Heart right ventricle (tissue), 16 donors: ENCODE measurements around the gene CHPF2. TPM values are rescaled to one million over a fixed set of nuclear protein-coding genes. Genes with fewer than 3 reads are reported as not detected.

Experiments
- ATAC-seq, 8 donors: fragments of 200-7000 bp; cut with Tn5 transposase; one replicate each; pipeline ENCODE4 v1.9.1; 2020; ENCODE audit warnings: mild to moderate bottlenecking in 8 of 8, moderate library complexity in 8 of 8, moderate number of reproducible peaks in 1 of 8
- DNase-seq, 2 donors: peaks; one replicate each; pipeline ENCODE4 v3.0.0-alpha.2; 2020
- H3K27ac ChIP-seq, 10 donors: fragments of 200-600 bp; sonication (generic) in 2 of 10; one replicate each; pipeline versions ENCODE4 v1.5.0 to v1.8.0; 2020 to 2022; ENCODE audit warnings: mild to moderate bottlenecking in 3 of 10
- H3K27me3 ChIP-seq, 7 donors: fragments of 200-600 bp; one replicate each; pipeline ENCODE4 v1.8.0; 2021 to 2022; ENCODE audit warnings: mild to moderate bottlenecking in 2 of 7
- H3K36me3 ChIP-seq, 9 donors: fragments of 200-600 bp; sonication (generic) in 1 of 9; one replicate each; pipeline versions ENCODE4 v1.5.0 to v1.8.0; 2020 to 2022; ENCODE audit warnings: mild to moderate bottlenecking in 2 of 9
- H3K4me1 ChIP-seq, 9 donors: fragments of 200-600 bp; sonication (generic) in 1 of 9; one replicate each; pipeline versions ENCODE4 v1.5.0 to v1.8.0; 2020 to 2022; ENCODE audit warnings: mild to moderate bottlenecking in 4 of 9
- H3K4me3 ChIP-seq, 10 donors: fragments of 200-600 bp; sonication (generic) in 2 of 10; one replicate each; pipeline versions ENCODE4 v1.5.0 to v1.8.0; 2020 to 2022; ENCODE audit warnings: mild to moderate bottlenecking in 7 of 10, moderate library complexity in 2 of 10
- H3K9me3 ChIP-seq, 11 donors: fragments of 200-600 bp in 10 of 11; sonication (generic) in 2 of 11; one replicate each; pipeline versions ENCODE4 v1.5.0 to v1.8.0; 2013 to 2022; ENCODE audit warnings: mild to moderate bottlenecking in 2 of 11, control low read depth in 1 of 11, moderate library complexity in 1 of 11
- CTCF ChIP-seq, 9 donors: fragments of 200-600 bp; sonication (generic) in 2 of 9; IDR thresholded peaks; one replicate each; pipeline versions ENCODE4 v1.5.0 to v1.8.0; 2021 to 2022; ENCODE audit warnings: antibody characterized with exemption in 9 of 9, mild to moderate bottlenecking in 5 of 9, moderate library complexity in 1 of 9
- WGBS, 2 donors: extraction: QIAGEN DNeasy Blood & Tissue Kit; methylation state at CpG; one replicate each; pipeline ENCODE4 v1.1.7; 2013; ENCODE audit warnings: inconsistent platforms in 1 of 2; 5-methylcytosine and 5-hydroxymethylcytosine counted together
- intact Hi-C, 10 donors: fragments of 100-400 bp; cut with DNase I; formaldehyde crosslinking; loops; one replicate each; pipeline versions ENCODE4 v1.11.1 to v1.14.2; 2022
- polyA plus RNA-seq, 2 donors: library from polyadenylated mRNA; stranded (reverse); fragments of 200-250 nt; gene quantifications; one replicate each; pipeline ENCODE4 v1.2.3, GENCODE V29; 2013
- total RNA-seq, 10 donors: library from RNA; stranded (reverse); fragmentation: NEBNext Ultra II Directional in 3 of 10; extraction: Animal tissue kit (Norgen Biotek cat#: 25700) in 3 of 10; gene quantifications; one replicate each; pipeline versions ENCODE4 v1.2.1 to v1.2.4, GENCODE V29; 2021 to 2023
- donor health status: Arrhythmogenic right ventricular cardiomyopathy.
- donor health status: ischemic (EF 13 %, LVEDD 7.1; RV severe dilation, severe dysfunction).
- donor health status: healthy with polysubstance abuse.
- donor health status: DM: no; HTN: yes; CAD: no.
- donor health status: DM: no; HTN: no; CAD: no.
- donor health status: ischemic (EF 25% LVEDD 6.9; RV normal size, moderate dysfunction).
- donor health status: ischemic (EF 25% LVEDD 5.7; RV mildly dilated, moderate dysfunction).
- donor health status: healthy.
- donor health status: DM: yes; HTN: yes; CAD: no.
- donor health status: Ischemic cardiomyopathy.
- donor health status: ischemic (EF 35%, LVEDD 5.7; RV mildly dilated, moderate dysfunction).
- donor health status: nonischemic (EF 11% LVEDD 7.7; RV severe dilation, severe dysfunction).
- donor health status: DM: yes; HTN: yes; CAD: no.
- donor health status: PGD.
- donor health status: ischemic (EF 29% LVEDD 5.4; RV normal size, mild dysfunction).
- donor health status: nonischemic (EF 23%, LVEDD 6.1; RV moderate dilation, normal function).

The CHPF2 gene
- total and polyA plus RNA-seq, 12 donors = 12.1 to 22.4 (median 18.5) TPM

DNA sequence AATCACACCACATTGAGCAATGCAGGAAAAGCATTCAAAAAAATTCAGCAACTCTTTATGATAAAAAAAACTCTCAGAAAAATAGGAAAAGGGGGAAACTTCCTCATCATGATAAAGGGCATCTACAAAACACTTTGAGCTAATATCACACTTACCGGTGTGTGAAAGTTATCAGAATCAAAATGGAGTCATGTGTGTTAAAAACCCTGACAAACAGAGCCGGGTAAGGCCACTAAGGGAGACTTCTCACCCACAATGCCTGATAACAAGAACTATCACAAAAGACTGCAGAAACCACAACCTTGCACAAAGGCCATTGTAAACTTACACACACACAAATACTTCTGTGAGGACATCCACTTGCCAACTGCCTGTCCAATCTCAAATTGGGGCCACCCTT is 51.0 kb downstream of the CHPF2 start:
- no peaks in the 10 kb centered on the region for H3K36me3 ChIP-seq
- ATAC-seq (no peak), DNase-seq (no peak)
- intact Hi-C loops = no loop called here
- H3K9me3 ChIP-seq = no peaks in the 10 kb centered on the region
- no peak for TF ChIP-seq CTCF (IDR thresholded peaks at IDR 0.05)
- no peak overlapping the region for H3K4me3 ChIP-seq
- 74 to 85% methylated on average over 2 of the region's 2 CpGs for WGBS, 2 donors
- H3K4me1 ChIP-seq = no peaks in the 10 kb centered on the region
- H3K27ac ChIP-seq = no peak overlapping the region
- H3K27me3 ChIP-seq = peaks cover 0 to 52% (median 35%) of the 10 kb centered on the region in 7 donors

GRCh38 chr7:151286148-151286547 is 53.9 kb downstream of the CHPF2 start:
- H3K4me1 ChIP-seq = no peaks in the 10 kb centered on the region
- peaks cover 0 to 35% (median 24%) of the 10 kb centered on the region in 7 donors for H3K27me3 ChIP-seq
- no peak for DNase-seq
- H3K4me3 ChIP-seq = no peak overlapping the region
- H3K36me3 ChIP-seq = no peaks in the 10 kb centered on the region
- H3K9me3 ChIP-seq = no peaks in the 10 kb centered on the region
- intact Hi-C loops = no loop called here
- no peak for ATAC-seq
- 58 to 67% methylated on average over 2 of the region's 2 CpGs for WGBS, 2 donors
- no peak overlapping the region for H3K27ac ChIP-seq
- no peak for TF ChIP-seq CTCF (IDR thresholded peaks at IDR 0.05)

Other genes with a start within 250 kb of the CHPF2 start
- gene NOS3, start 241.5 kb upstream of the CHPF2 start, total RNA-seq = 10 to 100 TPM in 9 of 10 donors, 1 to 10 TPM in 1; 10.0 to 53.3 (median 13.3) TPM
- 10 to 100 TPM; 11.1 to 25.5 TPM for gene NOS3, start 241.5 kb upstream of the CHPF2 start, polyA plus RNA-seq
- gene ATG9B, start 208.0 kb upstream of the CHPF2 start, total RNA-seq = under 1 TPM in 3 of 10 donors, not detected in 7; 0.09 to 0.39 (median 0.10) TPM
- gene ATG9B, start 208.0 kb upstream of the CHPF2 start, polyA plus RNA-seq = under 1 TPM; 0.45 to 0.59 TPM
- gene ABCB8, start 204.0 kb upstream of the CHPF2 start, total RNA-seq = 10 to 100 TPM; 20.9 to 32.4 (median 24.6) TPM
- gene ABCB8, start 204.0 kb upstream of the CHPF2 start, polyA plus RNA-seq = 10 to 100 TPM; 16.7 to 42.2 TPM
- gene ASIC3, start 184.0 kb upstream of the CHPF2 start, total RNA-seq = 10 to 100 TPM in 1 of 10 donors, 1 to 10 TPM in 9; 3.2 to 12.5 (median 5.6) TPM
- 10 to 100 TPM in 1 of 2 donors, 1 to 10 TPM in 1; 3.7 to 38.8 TPM for gene ASIC3, start 184.0 kb upstream of the CHPF2 start, polyA plus RNA-seq
- gene CDK5, start 174.6 kb upstream of the CHPF2 start, total RNA-seq = 10 to 100 TPM in 1 of 10 donors, 1 to 10 TPM in 9; 5.2 to 11.3 (median 7.8) TPM
- gene CDK5, start 174.6 kb upstream of the CHPF2 start, polyA plus RNA-seq = 1 to 10 TPM; 5.0 to 7.7 TPM
- 10 to 100 TPM; 36.0 to 80.5 (median 47.6) TPM for gene SLC4A2, start 172.9 kb upstream of the CHPF2 start, total RNA-seq
- gene SLC4A2, start 172.9 kb upstream of the CHPF2 start, polyA plus RNA-seq = 100 to 1,000 TPM; 101 to 109 TPM
- gene FASTK, start 151.7 kb upstream of the CHPF2 start, total RNA-seq = 100 to 1,000 TPM in 1 of 10 donors, 10 to 100 TPM in 9; 65.0 to 107 (median 75.6) TPM
- gene FASTK, start 151.7 kb upstream of the CHPF2 start, polyA plus RNA-seq = 100 to 1,000 TPM in 1 of 2 donors, 10 to 100 TPM in 1; 82.7 to 246 TPM
- gene TMUB1, start 149.0 kb upstream of the CHPF2 start, total RNA-seq = 10 to 100 TPM; 18.5 to 40.3 (median 23.4) TPM
- gene TMUB1, start 149.0 kb upstream of the CHPF2 start, polyA plus RNA-seq = 10 to 100 TPM; 79.4 to 88.2 TPM
- gene AGAP3, start 146.0 kb upstream of the CHPF2 start, total RNA-seq = 10 to 100 TPM; 40.5 to 93.4 (median 50.3) TPM
- 10 to 100 TPM; 40.2 to 67.5 TPM for gene AGAP3, start 146.0 kb upstream of the CHPF2 start, polyA plus RNA-seq
- gene GBX1, start 64.8 kb upstream of the CHPF2 start, total RNA-seq = 1 to 10 TPM in 2 of 10 donors, under 1 TPM in 5, not detected in 3; 0.30 to 2.0 (median 0.93) TPM
- 1 to 10 TPM in 1 of 2 donors, under 1 TPM in 1; 0.04 to 1.0 TPM for gene GBX1, start 64.8 kb upstream of the CHPF2 start, polyA plus RNA-seq
- gene ASB10, start 45.2 kb upstream of the CHPF2 start, total RNA-seq = 10 to 100 TPM; 17.5 to 44.6 (median 29.1) TPM
- 10 to 100 TPM in 1 of 2 donors, 1 to 10 TPM in 1; 7.2 to 63.4 TPM for gene ASB10, start 45.2 kb upstream of the CHPF2 start, polyA plus RNA-seq
- gene H2BK1, start 22.0 kb upstream of the CHPF2 start, total RNA-seq = not detected
- not detected for gene H2BK1, start 22.0 kb upstream of the CHPF2 start, polyA plus RNA-seq
- 10 to 100 TPM; 25.2 to 33.8 (median 29.5) TPM for gene ABCF2, start 5.3 kb upstream of the CHPF2 start, total RNA-seq
- gene ABCF2, start 5.3 kb upstream of the CHPF2 start, polyA plus RNA-seq = 10 to 100 TPM; 13.0 to 35.2 TPM
- gene SMARCD3, start 16.2 kb downstream of the CHPF2 start, total RNA-seq = 100 to 1,000 TPM in 5 of 10 donors, 10 to 100 TPM in 5; 78.0 to 119 (median 97.6) TPM
- gene SMARCD3, start 16.2 kb downstream of the CHPF2 start, polyA plus RNA-seq = 100 to 1,000 TPM in 1 of 2 donors, 10 to 100 TPM in 1; 77.7 to 175 TPM
- gene NUB1, start 109.3 kb downstream of the CHPF2 start, total RNA-seq = 10 to 100 TPM; 36.7 to 53.0 (median 43.9) TPM
- gene NUB1, start 109.3 kb downstream of the CHPF2 start, polyA plus RNA-seq = 10 to 100 TPM; 22.6 to 23.8 TPM
- under 1 TPM in 7 of 10 donors, not detected in 3; 0.15 to 0.52 (median 0.33) TPM for gene WDR86, start 177.6 kb downstream of the CHPF2 start, total RNA-seq
- under 1 TPM; 0.17 to 0.22 TPM for gene WDR86, start 177.6 kb downstream of the CHPF2 start, polyA plus RNA-seq
- gene CRYGN, start 207.7 kb downstream of the CHPF2 start, total RNA-seq = under 1 TPM in 2 of 10 donors, not detected in 8; 0.15 to 0.72 TPM
- under 1 TPM; 0.07 to 0.29 TPM for gene CRYGN, start 207.7 kb downstream of the CHPF2 start, polyA plus RNA-seq